ENCODE data around the gene SESN3.
"Not testable (repeated sequence)": the region's sequence is repeated elsewhere in the genome, so short reads cannot be mapped to it uniquely, and the experiment has no call there.

Gene SESN3

GRCh38 chr11:95253141-95253540 is 22.1 kb upstream of the SESN3 start:
- no peak overlapping the region for H3K4me3 ChIP-seq (ENCODE audit: low read depth in 1 of 2, low read length in 2 of 2)
- no peak overlapping the region for H3K27ac ChIP-seq (ENCODE audit: low read length)
- H4K20me1 ChIP-seq (ENCODE audit: insufficient read depth, low read length) = no peaks in the 10 kb centered on the region
- no peak overlapping the region for H3K4me2 ChIP-seq (ENCODE audit: insufficient read depth, low read length)
- H3K9me3 ChIP-seq (ENCODE audit: insufficient read depth, low read length, severe bottlenecking) = no peaks in the 10 kb centered on the region
- no peaks in the 10 kb centered on the region for H3K79me2 ChIP-seq (ENCODE audit: insufficient read depth, low read length)
- H3K4me1 ChIP-seq (ENCODE audit: insufficient read depth, low read length) = peaks cover 18% of the 10 kb centered on the region
- no peak overlapping the region for H2AFZ ChIP-seq (ENCODE audit: low read depth, low read length)
- H3K27me3 ChIP-seq (ENCODE audit: insufficient read depth, low read length, poor library complexity) = no peaks in the 10 kb centered on the region
- H3K9ac ChIP-seq (ENCODE audit: low read depth, low read length) = no peak overlapping the region
- no peak for ATAC-seq (ENCODE audit: insufficient read depth, low read depth)
- no peak for TF ChIP-seq CTCF (IDR thresholded peaks at IDR 0.05; ENCODE audit: borderline replicate concordance, extremely low read depth, low read length, poor library complexity, severe bottlenecking)
- no peak for TF ChIP-seq EZH2 (IDR thresholded peaks at IDR 0.05; ENCODE audit: borderline replicate concordance, low read depth, low read length, severe bottlenecking)
- no peaks in the 10 kb centered on the region for H3K36me3 ChIP-seq (ENCODE audit: insufficient read depth, low read length)
- DNase-seq = no peak

GRCh38 chr11:95252586-95252985 is 21.6 kb upstream of the SESN3 start:
- H3K4me3 ChIP-seq (ENCODE audit: low read depth in 1 of 2, low read length in 2 of 2) = no peak overlapping the region
- H3K9ac ChIP-seq (ENCODE audit: low read depth, low read length) = no peak overlapping the region
- no peaks in the 10 kb centered on the region for H3K36me3 ChIP-seq (ENCODE audit: insufficient read depth, low read length)
- no peak overlapping the region for H3K4me2 ChIP-seq (ENCODE audit: insufficient read depth, low read length)
- ATAC-seq (ENCODE audit: insufficient read depth, low read depth) = no peak
- no peaks in the 10 kb centered on the region for H3K79me2 ChIP-seq (ENCODE audit: insufficient read depth, low read length)
- no peak for TF ChIP-seq CTCF (IDR thresholded peaks at IDR 0.05; ENCODE audit: borderline replicate concordance, extremely low read depth, low read length, poor library complexity, severe bottlenecking)
- TF ChIP-seq EZH2 (IDR thresholded peaks at IDR 0.05; ENCODE audit: borderline replicate concordance, low read depth, low read length, severe bottlenecking) = no peak
- no peaks in the 10 kb centered on the region for H4K20me1 ChIP-seq (ENCODE audit: insufficient read depth, low read length)
- H3K9me3 ChIP-seq (ENCODE audit: insufficient read depth, low read length, severe bottlenecking) = no peaks in the 10 kb centered on the region
- H3K4me1 ChIP-seq (ENCODE audit: insufficient read depth, low read length) = peaks cover 18% of the 10 kb centered on the region
- H3K27me3 ChIP-seq (ENCODE audit: insufficient read depth, low read length, poor library complexity) = no peaks in the 10 kb centered on the region
- H3K27ac ChIP-seq (ENCODE audit: low read length) = no peak overlapping the region
- H2AFZ ChIP-seq (ENCODE audit: low read depth, low read length) = no peak overlapping the region
- no peak for DNase-seq

GRCh38 chr11:95251896-95252295 is 20.9 kb upstream of the SESN3 start:
- H3K27me3 ChIP-seq (ENCODE audit: insufficient read depth, low read length, poor library complexity); H3K9ac ChIP-seq (ENCODE audit: low read depth, low read length); H3K4me2 ChIP-seq (ENCODE audit: insufficient read depth, low read length); H3K36me3 ChIP-seq (ENCODE audit: insufficient read depth, low read length); DNase-seq; H3K79me2 ChIP-seq (ENCODE audit: insufficient read depth, low read length); H3K9me3 ChIP-seq (ENCODE audit: insufficient read depth, low read length, severe bottlenecking); H2AFZ ChIP-seq (ENCODE audit: low read depth, low read length); H3K27ac ChIP-seq (ENCODE audit: low read length); H4K20me1 ChIP-seq (ENCODE audit: insufficient read depth, low read length); H3K4me3 ChIP-seq (ENCODE audit: low read depth in 1 of 2, low read length in 2 of 2); ATAC-seq (ENCODE audit: insufficient read depth, low read depth): not testable (repeated sequence)
- H3K4me1 ChIP-seq (ENCODE audit: insufficient read depth, low read length) = peaks cover 18% of the 10 kb centered on the region

- Histone ChIP-seq H2AFZ (ENCODE audit: low read depth, low read length) (no peak overlapping the region), H3K27me3 (ENCODE audit: insufficient read depth, low read length, poor library complexity) (no peaks in the 10 kb centered on the region)
Observed at GRCh38 chr11:95248666-95249467, 17.9 kb upstream of the SESN3 start.

More at GRCh38 chr11:95248666-95249467, 17.9 kb upstream of the SESN3 start:
- Histone ChIP-seq H3K4me1 (ENCODE audit: insufficient read depth, low read length) (peaks cover 2% of the 10 kb centered on the region), H3K79me2 (ENCODE audit: insufficient read depth, low read length) (no peaks in the 10 kb centered on the region), H3K36me3 (ENCODE audit: insufficient read depth, low read length) (no peaks in the 10 kb centered on the region), H3K4me3 (ENCODE audit: low read depth in 1 of 2, low read length in 2 of 2) (no peak overlapping the region), H3K27ac (ENCODE audit: low read length) (no peak overlapping the region), H3K4me2 (ENCODE audit: insufficient read depth, low read length) (no peak overlapping the region), H3K9ac (ENCODE audit: low read depth, low read length) (no peak overlapping the region), H3K9me3 (ENCODE audit: insufficient read depth, low read length, severe bottlenecking) (no peaks in the 10 kb centered on the region), H4K20me1 (ENCODE audit: insufficient read depth, low read length) (no peaks in the 10 kb centered on the region)
- DNase-seq = no peak
- TF ChIP-seq CTCF (IDR thresholded peaks at IDR 0.05; ENCODE audit: borderline replicate concordance, extremely low read depth, low read length, poor library complexity, severe bottlenecking) = no peak
- no peak for TF ChIP-seq EZH2 (IDR thresholded peaks at IDR 0.05; ENCODE audit: borderline replicate concordance, low read depth, low read length, severe bottlenecking)
- ATAC-seq (ENCODE audit: insufficient read depth, low read depth) = no peak
